K562 (cell line): Measurements from ENCODE around the gene SPZ1.

Source experiments
- CBFB ChIP-seq: sonication (generic); formaldehyde crosslinking; IDR thresholded peaks from 2 replicates; pipeline ENCODE4 v1.4.0; 2020; ENCODE audit warnings: mild to moderate bottlenecking, missing genetic modification reagents
- GABPA ChIP-seq: fragments of 200-800 bp; sonication (Bioruptor generic); conservative IDR thresholded peaks from 2 replicates; pipeline ENCODE4 v1.6.1; 2016; ENCODE audit warnings: low read depth, missing genetic modification characterization, missing compliant biosample characterization
- NFIC ChIP-seq: fragments of 450-650 bp; IDR thresholded peaks from 2 replicates; pipeline ENCODE4 v1.6.1; 2017; ENCODE audit warnings: mild to moderate bottlenecking, inconsistent platforms
- POLR2A ChIP-seq: fragments of 450-650 bp; conservative IDR thresholded peaks from 2 replicates; pipeline ENCODE4 v1.6.1; 2016
- SMC3 ChIP-seq: conservative IDR thresholded peaks from 2 replicates; pipeline ENCODE4 v1.6.1; 2011; ENCODE audit warnings: low read depth, low read length, improper control_type of control experiment; ENCODE audit not compliant: insufficient read depth
- SRSF9 ChIP-seq: fragments of 200-400 bp; formaldehyde crosslinking; IDR thresholded peaks from 2 replicates; pipeline ENCODE4 v1.6.1; 2017; ENCODE audit warnings: low read depth, low read length, borderline replicate concordance
- TCF7L2 ChIP-seq: fragments of 150-350 bp; IDR thresholded peaks from 2 replicates; pipeline ENCODE4 v1.6.1; 2016; ENCODE audit warnings: low read depth, mild to moderate bottlenecking, low read length, moderate library complexity
- TF ChIP-seq, protein P1 (sequence below): sonication (generic); formaldehyde crosslinking; IDR thresholded peaks from 2 replicates; pipeline ENCODE4 v1.4.0; 2020; ENCODE audit warnings: mild to moderate bottlenecking, missing genetic modification reagents
- TF ChIP-seq, protein P2 (sequence below), 3 experiments: IDR thresholded peaks in 2 of 3; conservative IDR thresholded peaks in 1 of 3; 2 replicates each; pipeline ENCODE4 v1.5.1; 2011 to 2012; ENCODE audit warnings: low read length in 3 of 3, mild to moderate bottlenecking in 3 of 3, control low read depth in 2 of 3, improper control_type of control experiment in 1 of 3, inconsistent platforms in 1 of 3, low read depth in 1 of 3, mixed read lengths in 1 of 3, moderate library complexity in 1 of 3; ENCODE audit not compliant: insufficient read depth in 2 of 3
- TF ChIP-seq, protein P3 (sequence below): sonication (generic); formaldehyde crosslinking; IDR thresholded peaks from 2 replicates; pipeline ENCODE4 v1.8.1; 2023; ENCODE audit warnings: mild to moderate bottlenecking, missing genetic modification reagents
- TF ChIP-seq, protein P4 (sequence below), 3 experiments: fragments of 200-800 bp in 1 of 3; fragments of 250-450 bp in 1 of 3; fragments of 450-650 bp in 1 of 3; sonication (Bioruptor Pico) in 1 of 3; sonication (Bioruptor generic) in 1 of 3; formaldehyde crosslinking in 1 of 3; IDR thresholded peaks; 2 replicates each; pipeline versions ENCODE4 v1.6.1 to v1.8.0; 2016 to 2022; ENCODE audit warnings: mild to moderate bottlenecking in 2 of 3, missing genetic modification characterization in 2 of 3, missing compliant biosample characterization in 1 of 3, moderate library complexity in 1 of 3

DNA sequence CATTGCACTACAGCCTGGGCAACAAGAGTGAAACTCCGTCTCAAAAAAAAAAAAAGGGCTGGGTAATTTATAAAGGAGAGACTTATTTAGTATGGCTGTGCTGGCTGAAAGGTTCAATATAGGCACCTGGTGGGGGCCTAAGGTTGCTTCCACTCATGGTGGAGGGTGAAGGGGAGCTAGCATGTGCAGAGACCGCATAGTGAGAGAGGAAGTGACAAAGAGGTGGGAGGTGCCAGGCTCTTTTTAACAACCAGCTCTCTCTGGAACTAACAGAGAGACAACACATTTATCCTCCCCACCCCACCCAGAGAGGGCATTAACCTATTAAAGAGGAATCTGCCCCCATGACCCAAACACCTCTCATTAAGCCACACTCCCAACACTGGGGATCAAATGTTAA lies 35.1 kb upstream of the SPZ1 start:
- no peak for TF ChIP-seq SRSF9
- no peak for TF ChIP-seq NFIC
- TF ChIP-seq, protein P1, sequence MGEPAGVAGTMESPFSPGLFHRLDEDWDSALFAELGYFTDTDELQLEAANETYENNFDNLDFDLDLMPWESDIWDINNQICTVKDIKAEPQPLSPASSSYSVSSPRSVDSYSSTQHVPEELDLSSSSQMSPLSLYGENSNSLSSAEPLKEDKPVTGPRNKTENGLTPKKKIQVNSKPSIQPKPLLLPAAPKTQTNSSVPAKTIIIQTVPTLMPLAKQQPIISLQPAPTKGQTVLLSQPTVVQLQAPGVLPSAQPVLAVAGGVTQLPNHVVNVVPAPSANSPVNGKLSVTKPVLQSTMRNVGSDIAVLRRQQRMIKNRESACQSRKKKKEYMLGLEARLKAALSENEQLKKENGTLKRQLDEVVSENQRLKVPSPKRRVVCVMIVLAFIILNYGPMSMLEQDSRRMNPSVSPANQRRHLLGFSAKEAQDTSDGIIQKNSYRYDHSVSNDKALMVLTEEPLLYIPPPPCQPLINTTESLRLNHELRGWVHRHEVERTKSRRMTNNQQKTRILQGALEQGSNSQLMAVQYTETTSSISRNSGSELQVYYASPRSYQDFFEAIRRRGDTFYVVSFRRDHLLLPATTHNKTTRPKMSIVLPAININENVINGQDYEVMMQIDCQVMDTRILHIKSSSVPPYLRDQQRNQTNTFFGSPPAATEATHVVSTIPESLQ (CRISPR knock-in tag), result no peak
- TF ChIP-seq SMC3, result no peak
- TF ChIP-seq, protein P2, sequence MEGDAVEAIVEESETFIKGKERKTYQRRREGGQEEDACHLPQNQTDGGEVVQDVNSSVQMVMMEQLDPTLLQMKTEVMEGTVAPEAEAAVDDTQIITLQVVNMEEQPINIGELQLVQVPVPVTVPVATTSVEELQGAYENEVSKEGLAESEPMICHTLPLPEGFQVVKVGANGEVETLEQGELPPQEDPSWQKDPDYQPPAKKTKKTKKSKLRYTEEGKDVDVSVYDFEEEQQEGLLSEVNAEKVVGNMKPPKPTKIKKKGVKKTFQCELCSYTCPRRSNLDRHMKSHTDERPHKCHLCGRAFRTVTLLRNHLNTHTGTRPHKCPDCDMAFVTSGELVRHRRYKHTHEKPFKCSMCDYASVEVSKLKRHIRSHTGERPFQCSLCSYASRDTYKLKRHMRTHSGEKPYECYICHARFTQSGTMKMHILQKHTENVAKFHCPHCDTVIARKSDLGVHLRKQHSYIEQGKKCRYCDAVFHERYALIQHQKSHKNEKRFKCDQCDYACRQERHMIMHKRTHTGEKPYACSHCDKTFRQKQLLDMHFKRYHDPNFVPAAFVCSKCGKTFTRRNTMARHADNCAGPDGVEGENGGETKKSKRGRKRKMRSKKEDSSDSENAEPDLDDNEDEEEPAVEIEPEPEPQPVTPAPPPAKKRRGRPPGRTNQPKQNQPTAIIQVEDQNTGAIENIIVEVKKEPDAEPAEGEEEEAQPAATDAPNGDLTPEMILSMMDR (IDR thresholded peaks at IDR 0.05 in 2 of 3, conservative IDR thresholded peaks at IDR 0.05 in 1 of 3; ENCODE audit: insufficient read depth in 2 of 3, low read depth in 1 of 3, low read length in 3 of 3), result no peak
- TF ChIP-seq POLR2A, result no peak
- no peak for TF ChIP-seq TCF7L2
- TF ChIP-seq, protein P3, sequence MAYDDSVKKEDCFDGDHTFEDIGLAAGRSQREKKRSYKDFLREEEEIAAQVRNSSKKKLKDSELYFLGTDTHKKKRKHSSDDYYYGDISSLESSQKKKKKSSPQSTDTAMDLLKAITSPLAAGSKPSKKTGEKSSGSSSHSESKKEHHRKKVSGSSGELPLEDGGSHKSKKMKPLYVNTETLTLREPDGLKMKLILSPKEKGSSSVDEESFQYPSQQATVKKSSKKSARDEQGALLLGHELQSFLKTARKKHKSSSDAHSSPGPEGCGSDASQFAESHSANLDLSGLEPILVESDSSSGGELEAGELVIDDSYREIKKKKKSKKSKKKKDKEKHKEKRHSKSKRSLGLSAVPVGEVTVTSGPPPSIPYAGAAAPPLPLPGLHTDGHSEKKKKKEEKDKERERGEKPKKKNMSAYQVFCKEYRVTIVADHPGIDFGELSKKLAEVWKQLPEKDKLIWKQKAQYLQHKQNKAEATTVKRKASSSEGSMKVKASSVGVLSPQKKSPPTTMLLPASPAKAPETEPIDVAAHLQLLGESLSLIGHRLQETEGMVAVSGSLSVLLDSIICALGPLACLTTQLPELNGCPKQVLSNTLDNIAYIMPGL, result no peak
- TF ChIP-seq, protein P4, sequence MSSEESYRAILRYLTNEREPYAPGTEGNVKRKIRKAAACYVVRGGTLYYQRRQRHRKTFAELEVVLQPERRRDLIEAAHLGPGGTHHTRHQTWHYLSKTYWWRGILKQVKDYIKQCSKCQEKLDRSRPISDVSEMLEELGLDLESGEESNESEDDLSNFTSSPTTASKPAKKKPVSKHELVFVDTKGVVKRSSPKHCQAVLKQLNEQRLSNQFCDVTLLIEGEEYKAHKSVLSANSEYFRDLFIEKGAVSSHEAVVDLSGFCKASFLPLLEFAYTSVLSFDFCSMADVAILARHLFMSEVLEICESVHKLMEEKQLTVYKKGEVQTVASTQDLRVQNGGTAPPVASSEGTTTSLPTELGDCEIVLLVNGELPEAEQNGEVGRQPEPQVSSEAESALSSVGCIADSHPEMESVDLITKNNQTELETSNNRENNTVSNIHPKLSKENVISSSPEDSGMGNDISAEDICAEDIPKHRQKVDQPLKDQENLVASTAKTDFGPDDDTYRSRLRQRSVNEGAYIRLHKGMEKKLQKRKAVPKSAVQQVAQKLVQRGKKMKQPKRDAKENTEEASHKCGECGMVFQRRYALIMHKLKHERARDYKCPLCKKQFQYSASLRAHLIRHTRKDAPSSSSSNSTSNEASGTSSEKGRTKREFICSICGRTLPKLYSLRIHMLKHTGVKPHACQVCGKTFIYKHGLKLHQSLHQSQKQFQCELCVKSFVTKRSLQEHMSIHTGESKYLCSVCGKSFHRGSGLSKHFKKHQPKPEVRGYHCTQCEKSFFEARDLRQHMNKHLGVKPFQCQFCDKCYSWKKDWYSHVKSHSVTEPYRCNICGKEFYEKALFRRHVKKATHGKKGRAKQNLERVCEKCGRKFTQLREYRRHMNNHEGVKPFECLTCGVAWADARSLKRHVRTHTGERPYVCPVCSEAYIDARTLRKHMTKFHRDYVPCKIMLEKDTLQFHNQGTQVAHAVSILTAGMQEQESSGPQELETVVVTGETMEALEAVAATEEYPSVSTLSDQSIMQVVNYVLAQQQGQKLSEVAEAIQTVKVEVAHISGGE (CRISPR knock-in tag; IDR thresholded peaks at IDR 0.05), result no peak
- TF ChIP-seq GABPA (tag), result no peak
- no peak for TF ChIP-seq CBFB (CRISPR knock-in tag)
